ENCODE results near the gene GPR161. TPM values are rescaled to one million over a fixed set of nuclear protein-coding genes. Genes with fewer than 3 reads are reported as not detected.

Gene GPR161
- total RNA-seq, 2 experiments from 2014 or later: 0.37 to 0.44 TPM

- Mint-ChIP-seq H3K27ac (no peak overlapping the region), H3K4me1 (peaks cover 9% of the 10 kb centered on the region), H3K36me3 (peaks cover 3% of the 10 kb centered on the region), H3K9me3 (ENCODE audit: low read depth) (no peaks in the 10 kb centered on the region), H3K4me3 (no peak overlapping the region), H3K27me3 (peaks cover 26% of the 10 kb centered on the region)
- ATAC-seq: no peak
- DNase-seq: no peak
- CTCF ChIA-PET: interaction anchor here (1.0 to 1.2 kb wide), 2 partner anchors 57 to 59 kb away, joined by 3 read pairs; no protein-coding TSS in a partner anchor
These were observed 5.2 kb upstream of the GPR161 start for GRCh38 chr1:168141871-168142385.

GRCh38 chr1:168139070-168139469 is 2.3 kb upstream of the GPR161 start:
- no peak for DNase-seq
- peaks cover 44% of the 10 kb centered on the region for H3K27me3 Mint-ChIP-seq
- no peak overlapping the region for H3K4me3 Mint-ChIP-seq
- ATAC-seq: no peak
- CTCF ChIA-PET: no interaction called here
- no peaks in the 10 kb centered on the region for H3K9me3 Mint-ChIP-seq (ENCODE audit: low read depth)
- peaks cover 3% of the 10 kb centered on the region for H3K36me3 Mint-ChIP-seq
- H3K4me1 Mint-ChIP-seq: peaks cover 12% of the 10 kb centered on the region
- no peak overlapping the region for H3K27ac Mint-ChIP-seq

GRCh38 chr1:168138134-168138533 is 1.4 kb upstream of the GPR161 start:
- peaks cover 42% of the 10 kb centered on the region for H3K27me3 Mint-ChIP-seq
- peaks cover 12% of the 10 kb centered on the region for H3K4me1 Mint-ChIP-seq
- ATAC-seq: no peak
- no peak overlapping the region for H3K27ac Mint-ChIP-seq
- CTCF ChIA-PET: no interaction called here
- no peaks in the 10 kb centered on the region for H3K9me3 Mint-ChIP-seq (ENCODE audit: low read depth)
- H3K4me3 Mint-ChIP-seq: no peak overlapping the region
- peaks cover 3% of the 10 kb centered on the region for H3K36me3 Mint-ChIP-seq
- DNase-seq: no peak

GRCh38 chr1:168137515-168137821 is 738 bp upstream of the GPR161 start:
- Mint-ChIP-seq H3K4me3 (peak overlapping the region; percentile 80), H3K4me1 (peaks cover 12% of the 10 kb centered on the region), H3K9me3 (ENCODE audit: low read depth) (no peaks in the 10 kb centered on the region), H3K36me3 (peaks cover 3% of the 10 kb centered on the region), H3K27ac (peak overlapping the region; percentile 17), H3K27me3 (peaks cover 46% of the 10 kb centered on the region)
- DNase-seq (no peak), ATAC-seq (no peak)
- CTCF ChIA-PET: no interaction called here

- H3K27me3 Mint-ChIP-seq: peaks cover 49% of the 10 kb centered on the region
- H3K27ac Mint-ChIP-seq: no peak overlapping the region
- peak; percentile 74 for ATAC-seq
- peaks cover 3% of the 10 kb centered on the region for H3K36me3 Mint-ChIP-seq
- no peak for DNase-seq
- CTCF ChIA-PET: interaction anchor here (2.9 kb wide), 1 partner anchor 10 kb away, joined by 10 read pairs; no protein-coding TSS in a partner anchor
- peak overlapping the region; percentile 64 for H3K4me3 Mint-ChIP-seq
- H3K4me1 Mint-ChIP-seq: peaks cover 12% of the 10 kb centered on the region
- no peaks in the 10 kb centered on the region for H3K9me3 Mint-ChIP-seq (ENCODE audit: low read depth)
These were observed 615 bp downstream of the GPR161 start for GRCh38 chr1:168135921-168136708.

- ATAC-seq (no peak), DNase-seq (no peak)
- CTCF ChIA-PET: interaction anchor here (0.6 to 2.9 kb wide), 2 partner anchors 11 to 159 kb away, joined by 3 to 10 read pairs; no protein-coding TSS in a partner anchor
- Mint-ChIP-seq H3K36me3 (peaks cover 3% of the 10 kb centered on the region), H3K4me1 (peaks cover 12% of the 10 kb centered on the region), H3K4me3 (peak overlapping the region; percentile 64), H3K27ac (no peak overlapping the region), H3K9me3 (ENCODE audit: low read depth) (no peaks in the 10 kb centered on the region), H3K27me3 (peaks cover 55% of the 10 kb centered on the region)
These were observed 1.4 kb downstream of the GPR161 start for GRCh38 chr1:168135116-168135920.

GRCh38 chr1:168134642-168135041 is 2.1 kb downstream of the GPR161 start:
- Mint-ChIP-seq H3K27ac (no peak overlapping the region), H3K4me1 (peaks cover 12% of the 10 kb centered on the region), H3K27me3 (peaks cover 55% of the 10 kb centered on the region), H3K36me3 (peaks cover 3% of the 10 kb centered on the region), H3K9me3 (ENCODE audit: low read depth) (no peaks in the 10 kb centered on the region), H3K4me3 (no peak overlapping the region)
- no peak for DNase-seq
- CTCF ChIA-PET: interaction anchor here (2.9 kb wide), 1 partner anchor 11 kb away, joined by 10 read pairs; no protein-coding TSS in a partner anchor
- ATAC-seq: no peak

GRCh38 chr1:168134132-168134531 is 2.6 kb downstream of the GPR161 start:
- H3K4me3 Mint-ChIP-seq: no peak overlapping the region
- ATAC-seq: no peak
- H3K9me3 Mint-ChIP-seq (ENCODE audit: low read depth): no peaks in the 10 kb centered on the region
- H3K27me3 Mint-ChIP-seq: peaks cover 55% of the 10 kb centered on the region
- CTCF ChIA-PET: interaction anchor here (2.9 kb wide), 1 partner anchor 12 kb away, joined by 10 read pairs; no protein-coding TSS in a partner anchor
- H3K27ac Mint-ChIP-seq: no peak overlapping the region
- DNase-seq: no peak
- H3K36me3 Mint-ChIP-seq: peaks cover 3% of the 10 kb centered on the region
- peaks cover 12% of the 10 kb centered on the region for H3K4me1 Mint-ChIP-seq

- CTCF ChIA-PET: no interaction called here
- peaks cover 1% of the 10 kb centered on the region for H3K36me3 Mint-ChIP-seq
- ATAC-seq (no peak), DNase-seq (no peak)
- H3K27me3 Mint-ChIP-seq: peaks cover 35% of the 10 kb centered on the region
- no peaks in the 10 kb centered on the region for H3K9me3 Mint-ChIP-seq (ENCODE audit: low read depth)
- no peak overlapping the region for H3K27ac Mint-ChIP-seq
- no peak overlapping the region for H3K4me3 Mint-ChIP-seq
- no peaks in the 10 kb centered on the region for H3K4me1 Mint-ChIP-seq
These were observed 6.8 kb downstream of the GPR161 start for GRCh38 chr1:168129933-168130332.

- H3K9me3 Mint-ChIP-seq (ENCODE audit: low read depth): no peaks in the 10 kb centered on the region
- no peak for ATAC-seq
- CTCF ChIA-PET: no interaction called here
- no peak overlapping the region for H3K27ac Mint-ChIP-seq
- no peak overlapping the region for H3K4me3 Mint-ChIP-seq
- peaks cover 34% of the 10 kb centered on the region for H3K27me3 Mint-ChIP-seq
- H3K4me1 Mint-ChIP-seq: no peaks in the 10 kb centered on the region
- peaks cover 1% of the 10 kb centered on the region for H3K36me3 Mint-ChIP-seq
- DNase-seq: no peak
These were observed 9.2 kb downstream of the GPR161 start for GRCh38 chr1:168127503-168127902.

- no peak overlapping the region for H3K4me3 Mint-ChIP-seq
- no peak for ATAC-seq
- peaks cover 1% of the 10 kb centered on the region for H3K36me3 Mint-ChIP-seq
- no peak overlapping the region for H3K27ac Mint-ChIP-seq
- no peaks in the 10 kb centered on the region for H3K4me1 Mint-ChIP-seq
- CTCF ChIA-PET: interaction anchor here (0.5 kb wide), 1 partner anchor 259 kb away, joined by 3 read pairs; no protein-coding TSS in a partner anchor
- peaks cover 38% of the 10 kb centered on the region for H3K27me3 Mint-ChIP-seq
- H3K9me3 Mint-ChIP-seq (ENCODE audit: low read depth): no peaks in the 10 kb centered on the region
- DNase-seq: no peak
These were observed 11.7 kb downstream of the GPR161 start for GRCh38 chr1:168125051-168125450.

- Mint-ChIP-seq H3K27me3 (peaks cover 52% of the 10 kb centered on the region), H3K27ac (no peak overlapping the region), H3K36me3 (no peaks in the 10 kb centered on the region), H3K4me3 (no peak overlapping the region), H3K9me3 (ENCODE audit: low read depth) (peaks cover 2% of the 10 kb centered on the region), H3K4me1 (no peaks in the 10 kb centered on the region)
- DNase-seq: no peak
- CTCF ChIA-PET: interaction anchor here (1.3 kb wide), 1 partner anchor 24 kb away, joined by 4 read pairs; no protein-coding TSS in a partner anchor
- ATAC-seq: no peak
These were observed 15.2 kb downstream of the GPR161 start for GRCh38 chr1:168121401-168122011.

- Mint-ChIP-seq H3K27me3 (peaks cover 45% of the 10 kb centered on the region), H3K9me3 (ENCODE audit: low read depth) (peaks cover 2% of the 10 kb centered on the region), H3K27ac (no peak overlapping the region), H3K4me1 (no peaks in the 10 kb centered on the region), H3K4me3 (no peak overlapping the region), H3K36me3 (no peaks in the 10 kb centered on the region)
- CTCF ChIA-PET: interaction anchor here (1.2 kb wide), 1 partner anchor 37 kb away, joined by 4 read pairs; no protein-coding TSS in a partner anchor
- no peak for ATAC-seq
- no peak for DNase-seq
These were observed 17.0 kb downstream of the GPR161 start for GRCh38 chr1:168119750-168120149.

Data from activated CD8-positive, alpha-beta memory T cell treated with anti-CD3 and anti-CD28 coated beads, Interleukin-2, amount 10 ng/mL, durations not matched to agents 7 days and 5 days (primary cell).